Smooth muscle cell of the brain vasculature (primary cell): Measurements from ENCODE around the gene ADA.
A peak's percentile ranks its signal among the peaks of the same experiment; 100 is the strongest.
"Not testable (repeated sequence)": the region's sequence is repeated elsewhere in the genome, so short reads cannot be mapped to it uniquely, and the experiment has no call there.

ENCODE experiments used
- DNase-seq: peaks from one replicate; pipeline ENCODE4 v3.0.0-alpha.2; 2012; ENCODE audit warnings: low read depth, low spot score

ADA gene

DNA sequence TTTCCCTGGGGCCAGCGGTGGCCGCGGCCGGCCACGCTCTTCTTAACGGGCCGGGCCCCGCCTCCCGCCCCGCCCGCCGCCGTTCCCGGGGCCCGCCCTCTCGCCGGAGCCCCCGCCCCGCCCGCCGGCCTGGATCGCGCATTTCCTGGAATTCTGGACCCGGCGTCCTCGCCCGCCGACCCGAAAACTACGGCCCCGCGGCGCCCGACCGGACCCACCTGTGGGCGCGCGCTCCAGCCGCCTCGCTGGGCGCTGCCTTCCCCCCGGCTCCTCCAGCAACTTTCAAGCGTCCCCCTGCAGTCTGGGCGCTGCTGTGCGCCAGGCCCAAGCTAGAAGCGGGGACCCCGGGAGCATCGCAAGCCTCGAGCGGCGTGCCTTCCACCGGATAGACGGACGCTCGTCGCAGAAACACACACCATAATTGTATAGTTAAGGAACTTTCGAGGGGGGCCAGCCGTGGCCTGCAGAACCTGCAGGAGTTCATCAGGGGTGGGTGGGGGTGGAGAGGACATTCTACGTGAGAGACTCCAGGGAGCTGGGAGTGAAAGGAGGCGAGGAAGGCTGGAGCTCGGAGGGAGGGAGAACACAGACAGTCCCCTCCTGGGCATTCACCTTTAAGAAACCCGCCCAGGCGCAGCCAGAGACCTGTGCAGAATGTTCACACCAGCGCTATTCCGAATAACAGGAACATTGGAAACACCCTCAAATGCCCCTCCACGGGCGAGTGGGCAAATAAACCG lies at the start of gene ADA:
Gene ADA (minus strand): TSS at position 16 of the 740 bp plus-strand sequence. CDS start 92 bp downstream, outside the sequence.
- no peak for DNase-seq

DNA sequence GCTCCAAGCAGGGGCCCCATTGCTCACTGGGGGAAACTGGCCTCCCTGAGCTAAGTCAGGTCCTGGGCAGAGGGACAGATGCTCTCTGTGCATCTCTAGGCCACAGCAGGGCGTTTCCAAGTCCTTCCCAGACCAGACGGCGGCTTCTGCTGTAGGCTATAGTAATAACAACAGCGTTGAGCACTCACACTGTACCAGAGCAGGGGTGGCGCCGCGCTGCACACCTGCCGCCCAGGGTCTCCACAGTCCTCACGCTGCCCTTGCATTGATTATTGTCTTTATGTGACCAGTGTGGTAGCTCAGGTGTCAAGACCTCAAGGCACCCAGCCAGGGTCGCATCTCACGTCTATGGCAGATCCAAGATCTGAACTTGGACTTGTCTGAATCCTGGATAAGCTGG lies 48.8 kb upstream of the ADA start:
- no peak for DNase-seq

DNA sequence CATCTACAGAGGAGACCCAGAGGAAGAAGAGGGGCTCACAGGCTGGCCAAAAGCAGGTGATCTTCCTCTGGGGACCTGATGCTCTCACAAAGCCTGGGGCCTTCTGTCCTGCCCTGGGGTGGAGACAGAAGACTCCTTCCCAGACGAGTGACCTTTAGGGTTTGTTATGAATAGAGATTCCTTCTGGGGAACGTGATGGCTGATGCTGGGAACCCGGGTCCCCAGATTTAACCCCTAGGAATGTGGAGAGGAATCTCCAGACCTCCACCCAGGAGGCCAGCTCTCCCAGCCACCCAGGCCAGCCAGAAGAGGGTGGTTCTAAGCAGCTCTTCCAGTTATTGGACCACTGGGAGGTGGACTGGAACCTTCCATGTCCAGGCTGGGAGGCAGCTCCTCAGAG lies 46.9 kb upstream of the ADA start:
- DNase-seq, result no peak

- DNase-seq, result not testable (repeated sequence)
Measured at GRCh38 chr20:44697041-44697440, 45.5 kb upstream of the ADA start.

- DNase-seq, result no peak
Measured at GRCh38 chr20:44696315-44696714, 44.8 kb upstream of the ADA start.

GRCh38 chr20:44695674-44696300 lies 44.3 kb upstream of the ADA start:
- no peak for DNase-seq

DNA sequence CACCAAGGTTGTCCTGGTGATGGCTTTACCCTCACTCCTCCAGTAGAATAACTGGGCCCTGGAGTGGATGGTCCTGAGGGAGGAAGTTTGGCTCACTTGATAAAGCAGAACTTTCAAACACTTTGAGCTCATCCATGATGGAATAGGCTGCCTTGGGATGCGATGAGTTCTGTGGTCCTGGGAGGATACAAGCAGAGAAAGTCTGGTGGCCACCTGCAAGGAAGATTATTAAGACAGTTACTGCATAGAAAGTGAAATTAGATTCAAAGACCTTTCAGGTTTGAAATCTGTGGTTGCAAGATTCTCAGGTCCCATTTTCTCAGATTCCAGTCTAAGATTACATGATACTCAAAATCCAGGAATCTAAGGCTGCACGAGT lies 43.8 kb upstream of the ADA start:
- DNase-seq, result no peak

DNA sequence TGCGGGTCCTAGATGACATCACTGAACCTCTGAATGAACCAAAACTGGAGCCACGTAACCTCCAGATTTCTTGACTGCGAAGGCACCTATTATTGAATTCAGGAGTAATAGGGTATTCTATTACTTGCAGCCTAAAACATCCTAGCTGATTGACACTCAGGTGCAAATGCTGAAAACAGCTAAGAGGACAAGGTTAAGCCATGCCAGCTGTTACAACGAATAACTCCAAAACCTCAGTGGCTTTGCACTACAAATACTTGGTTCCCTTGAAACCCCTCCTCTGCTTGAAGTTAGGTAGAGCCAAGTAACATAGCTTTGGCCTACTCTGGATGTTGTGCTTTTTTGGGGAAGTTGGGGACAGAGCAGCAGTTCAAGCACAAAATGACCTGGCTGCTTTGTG lies 42.7 kb upstream of the ADA start:
- no peak for DNase-seq

GRCh38 chr20:44693627-44694026 lies 42.1 kb upstream of the ADA start:
- no peak for DNase-seq

GRCh38 chr20:44692932-44693480 lies 41.5 kb upstream of the ADA start:
- peak; percentile 89 for DNase-seq

DNA sequence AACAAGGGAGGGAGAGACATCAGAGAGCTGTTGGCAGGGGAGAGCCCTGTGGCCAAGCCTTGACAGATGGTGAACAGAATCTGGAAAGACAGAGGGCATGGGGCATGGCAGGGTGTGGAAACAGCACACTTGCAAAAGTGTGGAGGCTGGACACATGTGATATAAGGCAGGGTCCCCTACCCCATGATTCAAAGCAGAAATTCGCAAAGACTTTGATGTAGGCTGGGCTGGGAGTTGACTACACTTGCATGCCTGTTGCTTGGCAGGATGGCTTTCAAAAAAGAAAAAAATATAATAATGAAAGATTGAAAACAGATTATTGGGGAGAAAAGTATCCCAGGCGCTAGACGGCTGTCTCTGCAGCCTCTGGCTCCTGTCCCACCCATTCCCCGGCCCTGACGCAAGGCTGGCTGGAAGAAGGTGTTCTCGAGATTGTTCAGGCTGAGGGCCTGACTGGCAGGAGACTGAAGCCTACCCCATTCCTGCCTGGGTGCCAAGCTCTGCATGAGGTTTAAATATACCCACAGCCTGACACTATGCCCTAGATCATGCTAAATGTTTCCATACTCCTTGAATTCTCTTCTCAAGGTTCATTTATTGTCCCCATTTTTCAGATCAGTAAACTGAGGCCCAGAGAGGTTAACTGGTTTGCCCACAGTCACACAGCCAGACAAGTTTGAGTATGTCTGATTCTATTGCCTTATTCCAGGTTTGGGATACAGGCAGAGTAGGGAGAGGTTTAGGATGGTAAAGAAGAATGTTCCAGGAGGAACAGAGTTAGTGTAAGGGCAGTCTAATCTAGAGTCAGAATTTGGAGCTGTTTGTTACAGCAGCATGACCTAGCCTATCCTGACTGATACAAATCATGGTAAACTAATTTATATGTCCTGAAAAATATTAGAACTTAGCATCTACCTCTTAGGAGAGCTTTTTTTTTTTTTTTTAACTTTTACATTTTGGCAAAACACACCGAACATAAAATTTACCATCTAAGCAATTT lies 40.2 kb upstream of the ADA start:
- no peak for DNase-seq

DNA sequence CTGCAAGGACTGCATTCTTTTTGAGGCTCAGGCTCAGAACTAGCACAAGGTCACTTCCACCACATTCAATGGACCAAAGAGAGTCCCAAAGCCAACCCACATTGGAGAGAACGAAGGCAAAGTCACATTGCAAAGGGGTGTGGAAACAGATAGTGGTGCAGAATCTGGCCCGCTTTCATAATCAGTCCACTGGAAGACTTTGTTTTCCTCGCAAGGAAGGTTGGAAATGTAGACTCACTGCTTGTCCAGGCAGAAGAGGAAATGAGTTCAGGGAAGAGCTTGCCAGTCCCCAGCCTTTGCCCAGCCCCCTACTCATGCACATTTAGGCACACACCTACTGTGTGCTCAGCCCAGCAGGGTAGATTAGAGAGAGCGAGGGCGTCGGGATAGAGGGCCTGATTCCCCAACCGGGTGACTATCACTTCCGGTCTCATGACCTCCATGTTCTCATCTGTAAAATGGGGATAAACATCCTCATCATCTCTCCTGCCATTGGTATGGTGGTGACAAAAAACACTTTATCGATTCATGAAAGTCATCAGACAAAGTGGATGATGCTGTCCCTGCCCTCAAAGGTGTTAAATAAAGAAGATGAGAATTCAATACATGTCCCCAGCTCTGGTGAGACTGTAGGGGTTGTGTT lies 39.4 kb upstream of the ADA start:
- DNase-seq, result no peak

DNA sequence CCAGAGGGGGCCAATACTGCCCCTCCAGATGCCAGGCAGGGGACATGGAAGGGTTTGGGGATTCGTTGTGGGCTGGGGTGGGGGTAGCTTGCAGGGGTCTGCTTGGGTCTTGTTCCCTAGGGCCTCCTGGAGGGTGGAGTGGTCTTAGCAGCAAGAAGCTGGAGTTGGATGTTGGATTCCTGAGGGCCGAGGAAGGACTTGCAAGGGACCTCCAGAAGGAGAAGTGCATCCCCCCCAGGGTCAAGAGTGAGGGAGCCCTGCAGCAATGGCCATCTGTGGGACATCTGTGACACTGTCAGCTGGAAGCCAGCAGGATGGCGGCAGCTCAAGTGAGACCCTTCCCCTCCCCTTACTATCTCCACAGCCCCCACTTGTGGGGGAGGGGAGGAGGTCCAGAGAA lies 38.3 kb upstream of the ADA start:
- no peak for DNase-seq

GRCh38 chr20:44688053-44688625 lies 36.6 kb upstream of the ADA start:
- DNase-seq, result no peak

DNA sequence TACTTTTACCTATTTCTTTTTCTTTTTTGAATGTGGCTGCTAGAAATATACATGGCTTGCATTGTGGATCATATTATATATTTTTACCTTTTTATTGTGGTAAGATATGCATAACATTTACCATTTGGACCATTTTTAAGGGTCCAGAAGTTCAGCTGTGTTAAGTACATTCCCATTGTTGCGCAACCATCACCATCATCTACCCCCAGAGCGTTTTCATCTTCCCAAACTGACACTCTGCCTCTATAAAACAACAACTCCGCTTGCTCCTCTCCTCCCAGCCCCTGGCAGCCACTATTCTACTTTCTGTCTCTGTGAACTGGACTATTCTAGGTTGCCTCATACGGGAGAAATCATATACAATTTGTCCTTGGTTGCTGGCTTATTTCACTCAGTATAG lies 35.4 kb upstream of the ADA start:
- DNase-seq, result no peak

DNA sequence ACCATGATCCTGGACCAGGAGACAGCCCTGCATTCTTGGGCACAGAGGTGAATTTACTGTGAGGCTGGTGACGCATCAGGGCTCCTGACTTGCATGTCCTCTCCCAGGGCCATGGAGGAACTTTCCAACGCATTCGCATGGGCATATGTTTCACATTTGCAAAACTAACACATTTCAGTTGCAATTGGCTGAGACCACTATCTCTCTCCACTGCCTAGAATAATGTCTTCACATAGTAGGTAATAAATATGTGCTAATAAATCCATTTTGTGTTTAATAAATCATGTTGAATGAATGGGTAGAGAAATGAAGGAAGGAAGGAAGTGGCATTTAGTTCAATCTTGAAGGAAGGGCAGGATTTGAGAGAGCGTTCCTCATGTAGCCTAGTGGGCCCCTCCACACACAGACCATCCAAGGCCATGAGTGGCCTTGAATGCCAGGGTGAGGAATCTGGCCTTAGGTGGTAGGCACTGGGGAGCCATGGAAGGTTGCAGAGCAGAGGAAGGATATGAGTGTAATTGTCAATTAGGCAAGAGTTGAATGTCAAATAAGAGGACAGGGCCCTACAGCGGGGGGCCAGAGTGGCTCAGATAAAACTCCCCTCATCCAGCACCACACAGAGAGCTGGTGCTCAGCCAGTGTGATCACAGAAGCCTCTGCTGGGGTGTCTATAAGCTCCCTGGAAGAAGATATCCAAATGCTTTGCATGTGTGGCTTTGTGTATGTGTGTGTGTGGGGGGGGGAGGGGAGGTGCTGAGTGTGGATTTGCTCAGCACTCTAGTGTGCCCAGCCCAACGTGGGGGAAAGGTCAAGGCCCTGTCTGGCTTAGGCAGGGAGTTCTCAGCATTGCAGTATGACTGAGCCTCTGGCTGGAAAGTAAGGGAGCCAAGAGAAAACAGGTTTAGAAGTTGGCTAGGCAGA lies 32.8 kb upstream of the ADA start:
- no peak for DNase-seq

GRCh38 chr20:44683263-44684046 lies 32.0 kb upstream of the ADA start:
- no peak for DNase-seq

- no peak for DNase-seq
Measured at GRCh38 chr20:44681796-44682566, 30.5 kb upstream of the ADA start.
